GM12891 (cell line): ENCODE results near the gene OSBPL5.

Experiments used
- DNase-seq: peaks from one replicate; pipeline ENCODE4 v3.0.0; 2011; ENCODE audit warnings: low spot score; ENCODE audit not compliant: insufficient read length
- FAIRE-seq: peaks from 2 replicates; lab custom pipeline; 2011; peaks lifted over from hg19 to GRCh38; lab: Jason Lieb, UNC
- PAX5 ChIP-seq: IDR thresholded peaks from 2 replicates; pipeline ENCODE4 v1.6.1; 2011; ENCODE audit warnings: low read length, moderate library complexity, mild to moderate bottlenecking; ENCODE audit not compliant: insufficient read depth, severe bottlenecking
- POLR2A ChIP-seq: IDR thresholded peaks from 2 replicates; pipeline ENCODE4 v1.6.1; 2011; ENCODE audit warnings: low read depth, low read length, control low read depth
- POLR2AphosphoS5 ChIP-seq: IDR thresholded peaks from 2 replicates; pipeline ENCODE4 v1.6.1; 2011; ENCODE audit warnings: low read depth, low read length, control low read depth
- POU2F2 ChIP-seq: IDR thresholded peaks from 2 replicates; pipeline ENCODE4 v1.6.1; 2011; ENCODE audit warnings: low read depth, mild to moderate bottlenecking, control low read depth, low read length, moderate library complexity
- SPI1 ChIP-seq: IDR thresholded peaks from 2 replicates; pipeline ENCODE4 v1.6.1; 2011; ENCODE audit warnings: low read depth, low read length, control low read depth
- TAF1 ChIP-seq: IDR thresholded peaks from 2 replicates; pipeline ENCODE4 v1.6.1; 2011; ENCODE audit warnings: low read depth, low read length, control low read depth

Gene OSBPL5

DNA sequence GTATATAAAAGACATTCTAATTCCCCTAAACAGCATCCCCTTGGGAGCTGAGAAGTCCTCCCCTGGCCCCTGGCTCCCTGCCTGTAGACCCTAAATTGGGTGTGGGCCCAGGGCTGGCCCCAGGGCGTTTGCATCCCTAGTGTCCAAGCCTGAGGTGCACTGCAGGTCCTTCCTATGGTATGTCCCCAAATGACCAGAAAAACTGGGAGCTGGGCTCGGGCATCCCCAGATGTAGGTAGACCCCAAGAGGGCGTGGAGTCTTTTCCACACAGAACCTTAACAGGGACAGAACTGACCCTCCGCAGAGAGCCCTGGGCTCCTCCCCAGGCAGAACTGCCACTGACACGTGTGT, 782 bp upstream of the OSBPL5 start:
- DNase-seq: no peak
- no peak for TF ChIP-seq SPI1
- no peak for TF ChIP-seq PAX5
- TF ChIP-seq POU2F2: no peak
- TF ChIP-seq TAF1: no peak
- no peak for TF ChIP-seq POLR2A
- no peak for TF ChIP-seq POLR2AphosphoS5
- no peak for FAIRE-seq

DNA sequence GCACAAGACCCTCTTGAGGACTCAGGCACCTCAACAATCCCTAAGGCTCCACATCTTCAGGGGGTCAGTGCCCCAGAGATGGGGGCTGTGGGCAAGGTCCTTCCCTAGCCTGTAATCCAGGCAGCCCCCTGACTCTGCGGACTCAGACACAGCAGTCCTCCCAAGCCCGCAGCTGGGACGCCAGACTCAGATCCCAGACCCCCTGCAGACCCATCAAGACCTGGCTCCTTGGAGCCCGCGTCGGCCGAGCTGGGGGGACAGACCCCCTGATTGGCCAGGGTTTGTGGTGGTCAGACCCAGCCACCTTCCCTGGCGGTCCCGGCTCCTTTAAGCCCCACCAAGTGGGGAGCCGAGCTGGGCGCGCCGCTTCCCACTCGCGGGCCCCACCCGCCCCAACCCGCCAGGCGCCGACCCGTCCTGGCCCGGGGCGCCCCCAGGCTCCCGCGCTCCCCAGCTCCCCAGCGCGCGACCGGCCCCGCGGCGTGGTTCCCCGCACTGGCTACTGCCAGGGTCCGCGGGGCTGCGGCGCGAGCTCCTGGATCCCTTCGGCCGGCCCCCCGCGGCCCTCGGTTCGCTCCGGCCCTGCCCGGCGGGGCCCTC, 458 bp downstream of the OSBPL5 start:
- DNase-seq (peak; percentile 23), FAIRE-seq (no peak)
- TF ChIP-seq POLR2AphosphoS5 (no peak), POU2F2 (no peak), PAX5 (no peak), SPI1 (no peak), TAF1 (no peak), POLR2A (no peak)

- FAIRE-seq: no peak
- peak; percentile 7 for DNase-seq
- TF ChIP-seq POLR2A: no peak
- no peak for TF ChIP-seq TAF1
- TF ChIP-seq POLR2AphosphoS5: no peak
- TF ChIP-seq POU2F2: no peak
- TF ChIP-seq PAX5: no peak
- TF ChIP-seq SPI1: no peak
Measured at GRCh38 chr11:3164138-3164551, 965 bp downstream of the OSBPL5 start.

DNA sequence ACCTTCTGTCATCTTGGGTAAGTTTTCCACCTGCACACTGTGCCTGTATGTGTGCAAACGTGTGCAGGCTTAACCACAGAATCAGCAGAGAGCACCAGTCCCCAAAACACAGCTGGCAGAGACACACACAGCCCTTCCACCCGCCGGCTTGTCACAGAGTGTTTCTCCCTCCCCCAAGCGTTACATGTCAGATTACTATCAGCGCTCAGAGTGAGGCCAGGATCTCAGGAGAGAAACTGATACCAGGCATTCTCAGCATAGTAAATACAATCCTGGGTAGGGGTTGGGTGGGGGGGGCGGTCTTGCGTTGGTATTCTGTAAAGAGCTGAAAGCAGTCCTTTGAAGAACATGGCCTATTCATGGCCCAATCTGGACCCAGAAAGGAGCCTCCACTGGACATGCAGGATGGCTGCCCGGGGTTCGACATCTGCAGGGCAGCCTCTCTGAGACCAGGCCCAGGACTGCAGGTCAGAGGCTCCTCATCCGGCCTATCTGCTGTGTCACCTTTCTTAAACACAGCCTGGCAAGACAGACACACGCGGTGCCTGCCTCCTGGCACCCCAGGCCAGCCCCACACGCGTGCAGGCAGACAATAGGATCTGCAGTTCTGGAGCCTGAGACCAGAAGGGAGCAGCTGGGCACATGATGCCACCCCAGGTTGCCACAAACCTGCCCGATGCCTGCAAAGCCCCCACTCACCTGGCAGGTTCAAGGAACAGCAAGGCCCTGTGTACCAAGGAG, 1.7 kb downstream of the OSBPL5 start:
- FAIRE-seq: no peak
- TF ChIP-seq PAX5: no peak
- no peak for TF ChIP-seq SPI1
- no peak for TF ChIP-seq POLR2A
- no peak for TF ChIP-seq POLR2AphosphoS5
- no peak for TF ChIP-seq TAF1
- TF ChIP-seq POU2F2: no peak

DNA sequence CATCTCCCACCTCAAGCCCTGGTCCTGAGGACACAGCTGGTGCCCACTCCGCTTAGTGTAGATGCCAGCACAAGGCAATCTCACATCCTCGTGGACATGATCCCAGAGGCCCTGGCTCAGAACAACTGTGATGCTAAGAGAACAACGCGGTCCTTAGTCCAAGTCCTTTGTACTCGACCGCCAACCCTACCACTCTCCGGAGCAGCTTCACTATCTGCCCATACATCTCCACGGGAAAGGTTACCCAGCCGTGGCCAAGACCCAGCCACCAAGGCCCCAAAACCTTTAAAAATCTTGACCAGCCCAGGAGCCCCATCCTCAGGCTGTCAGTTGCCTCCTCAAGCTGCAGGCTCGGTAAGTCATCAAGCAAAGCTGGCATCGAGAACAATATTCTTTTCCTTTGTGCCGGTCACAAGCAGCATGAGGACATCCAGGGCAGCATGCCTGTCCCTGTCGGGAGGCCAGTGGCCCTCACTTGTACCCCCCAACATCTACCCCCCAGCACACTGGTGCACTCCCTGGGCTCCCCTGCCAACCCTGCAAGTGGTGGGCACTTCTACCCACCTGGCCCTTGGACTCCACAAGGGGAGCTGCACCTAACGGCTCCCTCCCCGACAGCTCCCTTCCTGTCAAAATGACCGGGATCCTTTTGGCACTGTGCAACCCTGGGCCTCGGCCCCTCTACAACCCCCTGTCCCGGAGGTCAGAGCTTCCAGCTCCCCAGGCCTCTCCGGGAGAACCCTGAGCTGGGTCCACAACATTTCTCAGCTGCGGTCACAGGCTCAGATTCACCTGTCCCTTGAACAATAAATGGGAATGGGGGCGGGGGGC, 2.5 kb downstream of the OSBPL5 start:
- TF ChIP-seq POLR2AphosphoS5: no peak
- no peak for TF ChIP-seq SPI1
- no peak for TF ChIP-seq TAF1
- no peak for TF ChIP-seq PAX5
- TF ChIP-seq POLR2A: no peak
- no peak for TF ChIP-seq POU2F2
- no peak for FAIRE-seq
- DNase-seq: peak; percentile 5

More for the DNA sequence above, 1.7 kb downstream of the OSBPL5 start:
- DNase-seq: peak; percentile 7

- no peak for FAIRE-seq
- TF ChIP-seq TAF1 (no peak), PAX5 (no peak), POLR2AphosphoS5 (no peak), POLR2A (no peak), POU2F2 (no peak), SPI1 (no peak)
- DNase-seq: no peak
Measured at GRCh38 chr11:3161720-3162409, 3.2 kb downstream of the OSBPL5 start.

DNA sequence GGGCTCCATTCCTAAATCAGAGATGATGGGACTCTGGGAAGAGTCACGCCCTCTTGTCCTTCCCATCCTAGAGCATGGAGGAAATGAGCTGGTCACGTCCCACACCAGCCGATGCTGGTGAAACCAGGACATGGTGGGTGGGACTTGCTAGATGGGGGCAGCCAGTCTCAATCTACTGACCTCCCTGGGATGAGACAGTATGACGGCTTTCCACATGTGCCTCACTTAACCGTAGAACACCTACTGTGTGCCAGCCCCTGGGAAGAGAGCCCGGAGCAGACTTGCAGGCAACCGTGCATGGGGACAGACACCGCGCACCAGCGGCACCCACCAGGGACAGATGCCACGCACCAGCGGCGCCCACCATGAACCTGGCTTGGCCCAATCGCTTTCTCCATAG, 3.8 kb downstream of the OSBPL5 start:
- DNase-seq (no peak), FAIRE-seq (no peak)
- TF ChIP-seq PAX5 (no peak), TAF1 (no peak), POLR2A (no peak), POU2F2 (no peak), SPI1 (no peak), POLR2AphosphoS5 (no peak)

- no peak for DNase-seq
Measured at GRCh38 chr11:3160252-3161031, 4.7 kb downstream of the OSBPL5 start.

More at GRCh38 chr11:3160252-3161031, 4.7 kb downstream of the OSBPL5 start:
- no peak for TF ChIP-seq PAX5
- TF ChIP-seq POLR2AphosphoS5: no peak
- TF ChIP-seq POU2F2: no peak
- no peak for TF ChIP-seq TAF1
- TF ChIP-seq POLR2A: no peak
- TF ChIP-seq SPI1: no peak
- no peak for FAIRE-seq
